Erythroblast (primary cell): ENCODE results near the gene COQ8B.
"Not testable (repeated sequence)": the region's sequence is repeated elsewhere in the genome, so short reads cannot be mapped to it uniquely, and the experiment has no call there.

ENCODE experiments used
- DNase-seq, 2 experiments: peaks; one replicate each; lab custom pipeline; 2025; lab: John Stamatoyannopoulos, UW
- GATA1 ChIP-seq: IDR thresholded peaks from 2 replicates; pipeline ENCODE4 v1.6.1; 2011; ENCODE audit warnings: low read depth, mild to moderate bottlenecking, control low read depth, low read length, moderate library complexity
- POLR2A ChIP-seq: IDR thresholded peaks from 2 replicates; pipeline ENCODE4 v1.6.1; 2011; ENCODE audit warnings: mild to moderate bottlenecking, low read length

Gene COQ8B

DNA sequence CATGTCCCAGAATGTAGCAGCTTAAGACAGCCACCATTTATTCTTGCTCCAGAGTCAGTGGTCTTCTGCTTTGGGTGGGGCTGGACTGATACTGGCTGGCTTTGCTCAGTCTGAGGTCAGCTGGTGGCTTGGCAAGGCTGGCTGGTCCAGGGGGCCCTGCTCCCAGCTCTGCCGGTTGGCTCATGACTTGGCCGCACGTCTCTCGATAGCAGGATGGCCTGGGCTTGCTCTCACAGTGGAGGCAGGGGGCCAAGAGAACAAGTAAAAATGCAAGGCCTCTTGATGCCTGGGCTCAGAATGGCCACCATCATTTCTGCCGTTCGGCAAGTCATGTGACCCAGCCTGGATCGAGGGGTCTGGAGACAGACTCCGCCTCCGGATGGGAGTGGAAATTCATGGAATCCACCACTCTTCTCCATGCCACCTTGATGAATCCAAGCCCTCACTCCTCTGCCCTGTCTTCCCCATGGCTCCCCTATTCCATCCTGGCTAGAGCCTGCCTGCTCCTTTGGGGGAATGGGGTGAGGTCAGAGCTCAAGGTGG, 20.5 kb upstream of the COQ8B start:
- no peak for DNase-seq
- TF ChIP-seq GATA1 (no peak), POLR2A (no peak)

DNA sequence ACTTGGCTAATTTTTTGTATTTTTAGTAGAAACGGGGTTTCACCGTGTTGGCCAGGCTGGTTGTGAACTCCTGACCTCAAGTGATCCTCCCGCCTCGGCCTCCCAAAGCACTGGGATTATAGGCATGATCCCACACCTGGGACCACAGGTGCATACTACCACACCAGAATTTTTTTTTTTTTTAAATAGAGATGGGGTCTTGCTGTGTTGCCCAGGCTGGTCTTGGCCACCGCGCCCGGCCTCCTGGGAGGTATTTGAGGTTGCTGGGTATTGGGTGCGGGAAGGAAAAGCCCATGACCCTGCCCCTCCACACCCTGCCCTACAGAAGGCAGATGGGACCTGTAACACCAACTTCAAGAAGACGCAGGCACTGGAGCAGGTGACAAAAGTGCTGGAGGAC, 20.0 kb upstream of the COQ8B start:
- TF ChIP-seq GATA1: no peak
- TF ChIP-seq POLR2A: no peak
- DNase-seq: no peak

DNA sequence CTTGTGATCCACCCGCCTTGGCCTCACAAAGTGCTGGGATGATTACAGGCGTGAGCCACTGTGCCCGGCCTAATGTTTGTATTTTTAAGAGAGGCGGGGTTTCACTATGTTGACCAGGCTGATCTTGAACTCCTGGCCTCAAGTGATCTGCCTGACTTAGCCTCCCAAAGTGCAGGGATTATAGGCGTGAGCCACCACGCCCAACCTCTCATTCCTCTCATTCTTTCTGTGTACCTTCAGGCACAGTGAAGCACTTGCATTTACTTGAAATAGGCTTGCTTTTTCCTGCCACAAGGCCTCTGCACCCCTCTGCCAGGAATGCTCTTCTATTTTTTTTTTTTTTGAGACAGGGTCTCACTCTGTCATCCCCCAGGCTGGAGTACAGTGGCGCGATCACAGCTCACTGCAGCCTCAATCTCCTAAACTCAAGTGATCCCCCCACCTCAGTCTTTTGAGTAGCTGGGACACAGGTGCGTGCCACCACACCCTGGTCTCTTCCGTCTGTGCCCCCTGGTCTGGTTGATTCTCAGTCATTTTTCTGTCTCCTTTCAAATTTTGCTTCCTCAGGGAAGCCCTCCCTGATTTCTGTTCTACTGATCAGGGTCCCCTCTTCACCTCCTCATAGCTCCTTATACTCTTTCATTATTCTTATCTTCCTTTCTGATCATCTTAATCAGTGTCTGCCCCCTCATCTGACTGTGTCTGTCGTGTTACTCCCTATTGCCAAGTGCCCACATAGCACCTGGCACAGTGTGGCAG, 18.5 kb upstream of the COQ8B start:
- TF ChIP-seq POLR2A (no peak), GATA1 (no peak)
- DNase-seq: no peak

DNA sequence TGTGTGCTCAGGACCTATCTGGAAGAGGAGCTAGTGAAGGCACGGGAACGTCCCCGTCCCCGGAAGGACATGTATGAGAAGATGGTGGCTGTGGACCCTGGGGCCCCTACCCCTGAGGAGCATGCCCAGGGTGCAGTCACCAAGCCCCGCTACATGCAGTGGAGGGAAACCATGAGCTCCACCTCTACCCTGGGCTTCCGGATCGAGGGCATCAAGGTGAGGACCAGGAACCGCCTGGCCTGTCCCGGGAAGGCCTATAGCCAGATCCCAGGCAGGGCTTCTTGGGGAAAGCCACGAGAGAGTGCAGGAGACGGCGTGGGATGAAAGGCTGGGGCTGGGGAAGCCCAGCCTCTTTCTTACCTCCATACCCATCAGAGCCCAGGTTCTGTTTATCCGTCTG, 16.5 kb upstream of the COQ8B start:
- no peak for DNase-seq
- TF ChIP-seq POLR2A (no peak), GATA1 (no peak)

DNA sequence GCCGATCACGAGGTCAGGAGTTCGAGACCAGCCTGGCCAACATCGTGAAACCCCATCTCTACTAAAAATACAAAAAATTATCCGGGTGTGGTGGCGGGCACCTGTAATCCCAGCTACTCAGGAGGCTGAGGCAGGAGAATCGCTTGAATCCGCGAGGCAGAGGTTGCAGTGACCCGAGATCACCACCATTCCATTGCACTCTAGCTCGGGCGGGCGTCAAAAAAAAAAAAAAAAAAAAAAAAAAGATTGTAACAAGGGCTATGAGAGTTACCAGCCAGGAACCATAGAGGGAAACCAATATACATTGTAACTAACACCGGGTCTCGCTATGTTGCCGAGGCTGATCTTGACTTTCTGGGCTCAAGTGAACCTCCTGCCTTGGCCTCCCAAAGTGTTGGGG, 15.6 kb upstream of the COQ8B start:
- not testable (repeated sequence) for DNase-seq

- not testable (repeated sequence) for DNase-seq
Observed at GRCh38 chr19:40730065-40730464, 13.4 kb upstream of the COQ8B start.

- DNase-seq: no peak
Observed at GRCh38 chr19:40726279-40726678, 9.6 kb upstream of the COQ8B start.

DNA sequence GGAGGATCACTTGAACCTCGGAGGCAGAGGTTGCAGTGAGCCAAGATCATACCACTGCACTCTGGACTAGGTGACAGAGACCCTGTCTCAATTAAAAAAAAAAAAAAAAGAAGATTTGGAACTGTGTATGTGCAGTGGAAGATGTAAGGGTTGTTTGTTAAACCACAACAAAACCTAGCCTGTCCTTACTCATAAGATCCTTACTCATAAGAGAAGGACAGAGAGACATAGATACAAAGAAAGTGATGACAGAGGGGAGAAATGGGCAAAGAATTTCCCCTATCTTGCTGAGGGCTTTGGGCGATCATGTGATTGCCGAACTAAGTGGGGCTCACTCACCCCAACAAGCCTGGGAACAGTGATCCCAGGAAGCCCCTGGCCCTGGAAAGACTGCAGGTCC, 8.2 kb upstream of the COQ8B start:
- TF ChIP-seq GATA1 (no peak), POLR2A (no peak)
- DNase-seq: peak in 1 of 2 experiments; percentile 23

More at GRCh38 chr19:40726279-40726678, 9.6 kb upstream of the COQ8B start:
- no peak for TF ChIP-seq GATA1
- no peak for TF ChIP-seq POLR2A

- DNase-seq: no peak
- TF ChIP-seq POLR2A: no peak
- no peak for TF ChIP-seq GATA1
Observed at GRCh38 chr19:40724315-40724714, 7.6 kb upstream of the COQ8B start.

- TF ChIP-seq GATA1 (no peak), POLR2A (no peak)
Observed at GRCh38 chr19:40723661-40724254, 7.1 kb upstream of the COQ8B start.

GRCh38 chr19:40721936-40722661, 5.4 kb upstream of the COQ8B start:
- TF ChIP-seq POLR2A: no peak
- TF ChIP-seq GATA1: no peak
- no peak for DNase-seq

More at GRCh38 chr19:40723661-40724254, 7.1 kb upstream of the COQ8B start:
- no peak for DNase-seq

GRCh38 chr19:40721140-40721486, 4.4 kb upstream of the COQ8B start:
- no peak for DNase-seq
- TF ChIP-seq GATA1 (no peak), POLR2A (no peak)

- TF ChIP-seq POLR2A (no peak), GATA1 (no peak)
- DNase-seq: no peak
Observed at GRCh38 chr19:40719414-40719894, 2.8 kb upstream of the COQ8B start.
